RWPE1 (cell line): ENCODE data around the gene RTN1.
A peak's percentile ranks its signal among the peaks of the same experiment; 100 is the strongest.

ENCODE experiments used
- CTCF ChIA-PET: fragments of 350-600 bp; sonication (Branson Sonifier 250); formaldehyde crosslinking; extraction: SDS; loops from one replicate; lab custom pipeline; 2021; lab: Yijun Ruan, JAX
- POLR2A ChIA-PET: fragments of 400-600 bp; formaldehyde crosslinking; extraction: SDS; loops from one replicate; lab custom pipeline; 2020; ENCODE audit warnings: antibody characterized with exemption; ENCODE audit not compliant: low non-redundant PET; lab: Yijun Ruan, JAX
- DNase-seq: peaks from one replicate; pipeline ENCODE4 v3.0.0; 2012; ENCODE audit warnings: low spot score
- H3K27ac ChIP-seq: fragments of 450-650 bp; 2 replicates; pipeline ENCODE4 v1.5.1; 2017
- CTCF ChIP-seq: fragments of 450-650 bp; conservative IDR thresholded peaks from 2 replicates; pipeline ENCODE4 v1.5.1; 2017; ENCODE audit warnings: low read depth, mild to moderate bottlenecking

Gene RTN1

GRCh38 chr14:59629444-59630287 lies 240.9 kb downstream of the RTN1 start:
- no peak for DNase-seq
- ChIA-PET CTCF (no interaction called here), POLR2A (no interaction called here)
- TF ChIP-seq CTCF = no peak
- H3K27ac ChIP-seq = no peak overlapping the region

- TF ChIP-seq CTCF = no peak
- ChIA-PET POLR2A (no interaction called here), CTCF (no interaction called here)
- H3K27ac ChIP-seq = no peak overlapping the region
- no peak for DNase-seq
Observed at GRCh38 chr14:59627011-59627520, 243.5 kb downstream of the RTN1 start.

- CTCF ChIA-PET = interaction anchor here (0.6 kb wide), 1 partner anchor 1800 kb away, joined by 3 read pairs; no protein-coding TSS in a partner anchor
- H3K27ac ChIP-seq = no peak overlapping the region
- POLR2A ChIA-PET = no interaction called here
- no peak for DNase-seq
- TF ChIP-seq CTCF = no peak
Observed at GRCh38 chr14:59622631-59623030, 247.9 kb downstream of the RTN1 start.

GRCh38 chr14:59619061-59619460 lies 251.5 kb downstream of the RTN1 start:
- POLR2A ChIA-PET = no interaction called here
- no peak for TF ChIP-seq CTCF
- no peak overlapping the region for H3K27ac ChIP-seq
- CTCF ChIA-PET = interaction anchor here (0.7 kb wide), 1 partner anchor 199 kb away, joined by 5 read pairs; no protein-coding TSS in a partner anchor
- DNase-seq = peak; percentile 18

- ChIA-PET POLR2A (no interaction called here), CTCF (no interaction called here)
- DNase-seq = no peak
- H3K27ac ChIP-seq = no peak overlapping the region
- no peak for TF ChIP-seq CTCF
Observed at GRCh38 chr14:59601056-59601455, 269.5 kb downstream of the RTN1 start.

GRCh38 chr14:59600211-59600945 lies 270.2 kb downstream of the RTN1 start:
- ChIA-PET POLR2A (no interaction called here), CTCF (interaction anchor here (0.6 kb wide), 2 partner anchors 121 to 645 kb away, joined by 3 to 5 read pairs; no protein-coding TSS in a partner anchor)
- TF ChIP-seq CTCF = no peak
- no peak overlapping the region for H3K27ac ChIP-seq
- DNase-seq = no peak
